ENCODE measurements around the gene SV2C.

DNA sequence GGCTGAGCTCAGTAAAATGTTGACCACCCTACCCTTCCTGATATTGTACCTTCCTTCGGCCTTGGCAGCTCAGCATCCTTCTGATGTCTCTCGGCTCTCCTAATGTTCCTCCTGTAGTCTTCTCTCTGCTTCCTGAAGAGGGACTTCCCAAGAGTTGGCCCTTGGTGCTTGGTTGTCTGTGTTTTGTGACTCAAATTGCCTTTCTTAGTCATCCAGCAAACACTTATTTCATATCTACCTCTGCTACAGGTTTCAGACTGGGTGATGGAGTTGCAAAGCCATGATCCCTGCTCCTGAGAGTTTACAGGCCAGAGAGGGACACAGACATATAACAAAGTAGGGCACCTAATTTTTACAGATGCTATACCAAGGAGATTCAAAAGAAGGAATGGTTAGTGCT, 70.1 kb downstream of the SV2C start:
- TF ChIP-seq CTCF (conservative IDR thresholded peaks at IDR 0.05): no peak
- no peak for TF ChIP-seq ZFX (IDR thresholded peaks at IDR 0.05)
